Hepatocyte (in vitro differentiated cells): ENCODE data around the gene GMDS.

Experiments used
- CTCF ChIP-seq: fragments of 200-600 bp; sonication (generic); IDR thresholded peaks from 2 replicates; pipeline ENCODE4 v1.5.1; 2016; ENCODE audit warnings: antibody characterized with exemption, mild to moderate bottlenecking; ENCODE audit not compliant: poor library complexity
- EZH2 ChIP-seq: fragments of 200-600 bp; sonication (generic); IDR thresholded peaks from 2 replicates; pipeline ENCODE4 v1.6.1; 2016; ENCODE audit warnings: antibody characterized with exemption, mild to moderate bottlenecking, borderline replicate concordance
- EZH2phosphoT487 ChIP-seq: fragments of 200-600 bp; sonication (generic); IDR thresholded peaks from one replicate; pipeline ENCODE4 v1.6.1; 2018; ENCODE audit warnings: antibody characterized with exemption, mild to moderate bottlenecking, low read depth, moderate library complexity; ENCODE audit not compliant: unreplicated experiment, severe bottlenecking

GRCh38 chr6:1781152-1781816, 464.1 kb downstream of the GMDS start:
- TF ChIP-seq CTCF: no peak
- no peak for TF ChIP-seq EZH2
- no peak for TF ChIP-seq EZH2phosphoT487
